ENCODE results near the gene NME4. TPM values are rescaled to one million over a fixed set of nuclear protein-coding genes. Genes with fewer than 3 reads are reported as not detected.

NME4 gene
- total and polyA plus RNA-seq, 2 donors (not counting 1 experiment from before 2014, with no cell fraction given) = 71.7 to 121 TPM

DNA sequence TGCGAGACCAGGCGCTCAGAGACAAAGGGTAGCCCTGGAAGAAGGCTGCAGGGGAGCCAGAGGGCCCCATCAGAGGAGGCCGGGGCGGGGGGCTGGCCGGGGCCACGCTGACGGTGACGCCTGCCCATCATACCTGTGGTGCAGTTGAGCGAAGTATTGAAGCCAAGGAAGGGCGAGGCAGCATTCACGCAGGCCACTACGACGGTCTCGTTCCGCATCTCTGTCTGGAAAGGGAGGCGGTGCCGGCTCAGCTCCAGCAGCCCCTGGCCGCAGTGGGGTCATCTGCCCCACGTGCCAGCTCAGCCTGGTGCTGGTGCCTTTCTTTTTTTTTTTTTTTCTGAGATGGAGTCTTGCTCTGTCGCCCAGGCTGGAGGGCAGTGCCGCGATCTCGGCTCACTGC lies 21.8 kb upstream of the NME4 start:
- Histone ChIP-seq H4K20me1 (ENCODE audit: control insufficient read depth, extremely low read depth, insufficient read depth, low read length) (no peaks in the 10 kb centered on the region), H3K36me3 (ENCODE audit: control insufficient read depth, insufficient read depth, low read length) (peaks cover 32% of the 10 kb centered on the region), H3K27ac (ENCODE audit: insufficient read depth, low read length) (no peak overlapping the region), H3K4me3 (replicated peaks in 1 of 4; ENCODE audit: control extremely low read depth in 1 of 4, insufficient read depth in 1 of 4, low read depth in 3 of 4, low read length in 4 of 4) (no peak overlapping the region), H3K79me2 (ENCODE audit: control insufficient read depth, insufficient read depth, low read length) (peaks cover 9% of the 10 kb centered on the region), H3K9ac (ENCODE audit: insufficient read depth, low read length) (no peak overlapping the region), H2AFZ (ENCODE audit: low read length) (no peak overlapping the region), H3K9me3 (ENCODE audit: control insufficient read depth, insufficient read depth, low read depth, low read length) (no peaks in the 10 kb centered on the region), H3K4me2 (ENCODE audit: extremely low read depth, insufficient read depth, low read length) (no peak overlapping the region), H3K27me3 (ENCODE audit: control insufficient read depth, insufficient read depth, low read length) (no peaks in the 10 kb centered on the region), H3K4me1 (ENCODE audit: control insufficient read depth, extremely low read depth, insufficient read depth, low read length) (no peaks in the 10 kb centered on the region)
- DNase-seq (ENCODE audit: low read depth in 2 of 2) = no peak
- TF ChIP-seq, protein P1, sequence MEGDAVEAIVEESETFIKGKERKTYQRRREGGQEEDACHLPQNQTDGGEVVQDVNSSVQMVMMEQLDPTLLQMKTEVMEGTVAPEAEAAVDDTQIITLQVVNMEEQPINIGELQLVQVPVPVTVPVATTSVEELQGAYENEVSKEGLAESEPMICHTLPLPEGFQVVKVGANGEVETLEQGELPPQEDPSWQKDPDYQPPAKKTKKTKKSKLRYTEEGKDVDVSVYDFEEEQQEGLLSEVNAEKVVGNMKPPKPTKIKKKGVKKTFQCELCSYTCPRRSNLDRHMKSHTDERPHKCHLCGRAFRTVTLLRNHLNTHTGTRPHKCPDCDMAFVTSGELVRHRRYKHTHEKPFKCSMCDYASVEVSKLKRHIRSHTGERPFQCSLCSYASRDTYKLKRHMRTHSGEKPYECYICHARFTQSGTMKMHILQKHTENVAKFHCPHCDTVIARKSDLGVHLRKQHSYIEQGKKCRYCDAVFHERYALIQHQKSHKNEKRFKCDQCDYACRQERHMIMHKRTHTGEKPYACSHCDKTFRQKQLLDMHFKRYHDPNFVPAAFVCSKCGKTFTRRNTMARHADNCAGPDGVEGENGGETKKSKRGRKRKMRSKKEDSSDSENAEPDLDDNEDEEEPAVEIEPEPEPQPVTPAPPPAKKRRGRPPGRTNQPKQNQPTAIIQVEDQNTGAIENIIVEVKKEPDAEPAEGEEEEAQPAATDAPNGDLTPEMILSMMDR (conservative IDR thresholded peaks at IDR 0.05 in 1 of 2, IDR thresholded peaks at IDR 0.05 in 1 of 2; ENCODE audit: low read depth in 1 of 2, low read length in 2 of 2) = no peak

- TF ChIP-seq, protein P1 (conservative IDR thresholded peaks at IDR 0.05 in 1 of 2, IDR thresholded peaks at IDR 0.05 in 1 of 2; ENCODE audit: low read depth in 1 of 2, low read length in 2 of 2) = no peak
- no peak for TF ChIP-seq EZH2 (IDR thresholded peaks at IDR 0.05; ENCODE audit: low read length, missing control alignments)
- peaks cover 32% of the 10 kb centered on the region for H3K36me3 ChIP-seq (ENCODE audit: control insufficient read depth, insufficient read depth, low read length)
- no peak overlapping the region for H3K4me2 ChIP-seq (ENCODE audit: extremely low read depth, insufficient read depth, low read length)
Observed at GRCh38 chr16:375927-376816, 20.8 kb upstream of the NME4 start.

DNA sequence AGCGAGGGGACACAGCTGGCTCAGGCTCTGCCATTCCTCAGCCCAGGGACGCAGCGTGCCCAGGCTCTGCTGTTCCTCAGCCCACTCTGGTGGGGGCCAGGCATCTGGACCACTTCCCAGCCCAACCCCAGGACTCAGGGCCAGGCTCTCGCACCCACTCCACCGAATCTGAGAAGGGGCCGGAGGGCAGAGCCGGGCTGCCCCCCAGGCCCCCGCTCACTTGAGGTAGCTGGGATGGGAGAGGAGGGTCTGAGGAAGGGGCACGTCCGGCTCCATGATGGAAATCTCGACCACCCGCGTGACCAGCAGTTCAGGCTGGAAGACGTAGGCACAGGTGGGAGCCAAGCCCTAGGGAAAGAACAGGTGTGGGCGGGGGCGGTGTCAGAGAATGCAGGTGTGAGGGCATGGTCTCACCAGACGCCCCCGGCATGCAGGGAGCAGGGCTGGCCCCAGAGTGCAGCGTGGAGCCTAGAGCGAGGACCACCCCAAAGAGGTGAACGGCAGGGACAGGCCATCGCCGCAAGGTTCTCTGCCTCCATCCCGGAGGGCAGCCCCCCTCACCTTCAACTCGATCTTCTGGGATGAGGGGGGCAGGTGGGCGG lies 20.1 kb upstream of the NME4 start:
- Histone ChIP-seq H3K9ac (ENCODE audit: insufficient read depth, low read length) (no peak overlapping the region), H3K4me1 (ENCODE audit: control insufficient read depth, extremely low read depth, insufficient read depth, low read length) (no peaks in the 10 kb centered on the region), H3K27ac (ENCODE audit: insufficient read depth, low read length) (no peak overlapping the region), H2AFZ (ENCODE audit: low read length) (no peak overlapping the region), H3K36me3 (ENCODE audit: control insufficient read depth, insufficient read depth, low read length) (peaks cover 27% of the 10 kb centered on the region), H3K79me2 (ENCODE audit: control insufficient read depth, insufficient read depth, low read length) (peaks cover 14% of the 10 kb centered on the region), H3K9me3 (ENCODE audit: control insufficient read depth, insufficient read depth, low read depth, low read length) (no peaks in the 10 kb centered on the region), H4K20me1 (ENCODE audit: control insufficient read depth, extremely low read depth, insufficient read depth, low read length) (no peaks in the 10 kb centered on the region), H3K4me2 (ENCODE audit: extremely low read depth, insufficient read depth, low read length) (no peak overlapping the region), H3K4me3 (replicated peaks in 1 of 4; ENCODE audit: control extremely low read depth in 1 of 4, insufficient read depth in 1 of 4, low read depth in 3 of 4, low read length in 4 of 4) (no peak overlapping the region), H3K27me3 (ENCODE audit: control insufficient read depth, insufficient read depth, low read length) (no peaks in the 10 kb centered on the region)
- DNase-seq (ENCODE audit: low read depth in 2 of 2) = no peak
- TF ChIP-seq, protein P1 (conservative IDR thresholded peaks at IDR 0.05 in 1 of 2, IDR thresholded peaks at IDR 0.05 in 1 of 2; ENCODE audit: low read depth in 1 of 2, low read length in 2 of 2) = no peak
- TF ChIP-seq EZH2 (IDR thresholded peaks at IDR 0.05; ENCODE audit: low read length, missing control alignments) = no peak

More at GRCh38 chr16:375927-376816, 20.8 kb upstream of the NME4 start:
- no peak overlapping the region for H3K4me3 ChIP-seq (replicated peaks in 1 of 4; ENCODE audit: control extremely low read depth in 1 of 4, insufficient read depth in 1 of 4, low read depth in 3 of 4, low read length in 4 of 4)
- H3K4me1 ChIP-seq (ENCODE audit: control insufficient read depth, extremely low read depth, insufficient read depth, low read length) = no peaks in the 10 kb centered on the region
- H3K27ac ChIP-seq (ENCODE audit: insufficient read depth, low read length) = no peak overlapping the region
- H2AFZ ChIP-seq (ENCODE audit: low read length) = no peak overlapping the region
- peaks cover 14% of the 10 kb centered on the region for H3K79me2 ChIP-seq (ENCODE audit: control insufficient read depth, insufficient read depth, low read length)
- DNase-seq (ENCODE audit: low read depth in 2 of 2) = no peak
- H3K27me3 ChIP-seq (ENCODE audit: control insufficient read depth, insufficient read depth, low read length) = no peaks in the 10 kb centered on the region
- no peaks in the 10 kb centered on the region for H3K9me3 ChIP-seq (ENCODE audit: control insufficient read depth, insufficient read depth, low read depth, low read length)
- H4K20me1 ChIP-seq (ENCODE audit: control insufficient read depth, extremely low read depth, insufficient read depth, low read length) = no peaks in the 10 kb centered on the region
- H3K9ac ChIP-seq (ENCODE audit: insufficient read depth, low read length) = no peak overlapping the region
